RPMI7951 (cell line): ENCODE measurements around the gene NSUN7. TPM values are rescaled to one million over a fixed set of nuclear protein-coding genes. Genes with fewer than 3 reads are reported as not detected.
A peak's percentile ranks its signal among the peaks of the same experiment; 100 is the strongest.
"Not testable (repeated sequence)": the region's sequence is repeated elsewhere in the genome, so short reads cannot be mapped to it uniquely, and the experiment has no call there.

Experiments
- DNase-seq: peaks from one replicate; pipeline ENCODE4 v3.0.0-alpha.2; 2012; ENCODE audit warnings: low read depth
- total RNA-seq: library from RNA; depleted of rRNA; stranded (reverse); fragments of >200 nt; shearing (Covaris generic); gene quantifications from 2 replicates; pipeline ENCODE4 v1.2.3, GENCODE V29; 2014

The NSUN7 gene
- total RNA-seq, 1 experiment from 2014 or later, result 0.24 TPM

DNA sequence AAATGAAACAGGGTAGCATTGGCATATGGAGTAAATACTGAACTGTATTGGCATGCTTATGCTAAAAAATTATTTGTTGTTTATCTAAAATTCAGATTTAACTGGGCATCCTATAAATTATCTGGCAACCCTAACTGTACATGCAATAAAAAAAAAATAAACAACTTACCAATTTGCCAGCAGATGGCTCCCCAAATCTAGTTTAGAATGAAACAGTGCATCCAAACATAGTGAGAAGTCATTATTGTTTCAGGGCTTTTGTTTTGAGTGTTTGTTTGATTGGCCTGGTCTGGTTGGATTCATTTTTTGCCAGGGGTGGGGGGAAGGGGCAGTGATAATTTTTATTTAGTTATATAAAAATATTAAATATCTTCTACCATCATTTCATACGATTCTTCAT lies 12.8 kb upstream of the NSUN7 start:
- DNase-seq, result peak; percentile 39

DNA sequence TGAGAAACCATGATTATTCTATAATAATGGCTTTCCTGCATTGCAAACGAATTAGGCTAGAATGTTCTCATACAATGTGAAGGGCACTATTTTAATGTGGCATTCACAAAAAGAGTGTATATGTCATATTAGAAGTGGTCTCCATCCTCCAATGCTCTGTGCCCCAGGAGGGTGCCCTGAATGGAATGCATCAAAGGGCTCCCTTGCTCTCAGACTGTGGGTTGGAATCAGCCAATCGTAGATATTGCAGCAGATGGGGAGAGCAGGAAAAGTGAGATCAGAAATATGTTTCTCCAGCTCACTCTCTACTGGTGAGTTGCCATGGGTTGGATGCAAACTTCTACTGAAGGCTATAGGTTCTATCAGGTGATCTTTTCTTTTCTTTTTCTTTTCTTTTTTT lies 11.9 kb upstream of the NSUN7 start:
- DNase-seq, result no peak

DNA sequence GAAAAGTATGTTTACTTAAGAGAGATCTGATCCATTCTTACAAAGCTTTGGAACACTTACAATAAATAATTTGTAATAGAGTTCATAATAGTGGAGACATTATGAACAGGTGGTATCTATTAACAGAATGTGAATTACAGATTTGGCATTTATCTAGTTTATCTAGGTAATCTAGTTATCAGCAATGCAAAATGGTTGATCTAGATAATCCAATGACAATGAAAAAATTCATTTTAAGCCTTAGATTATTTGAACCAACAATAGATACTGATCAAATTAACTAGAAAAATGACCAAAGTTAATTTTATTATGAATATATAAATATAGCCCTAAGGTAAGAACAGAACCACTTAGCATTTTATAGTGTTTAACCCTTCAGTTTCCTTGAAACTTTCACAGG lies 10.4 kb upstream of the NSUN7 start:
- no peak for DNase-seq

DNA sequence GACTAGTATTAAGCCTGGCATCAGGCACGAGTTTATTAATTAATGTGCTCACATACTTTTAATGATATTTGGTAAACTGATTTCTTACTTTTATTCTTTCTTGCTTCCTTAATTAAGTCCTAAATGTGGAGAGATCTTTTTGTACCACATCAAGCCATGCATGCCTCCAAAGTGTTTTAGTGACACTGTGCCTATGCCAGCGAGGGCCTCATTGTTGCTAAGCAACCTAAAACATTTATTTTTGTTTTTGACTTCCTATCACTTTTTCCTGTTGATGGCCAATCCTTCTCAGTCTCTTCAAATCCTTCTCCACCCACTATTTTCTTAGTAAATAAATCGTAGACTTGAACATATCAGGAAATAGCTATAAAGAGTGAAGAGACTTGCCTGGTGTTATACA lies 5.5 kb upstream of the NSUN7 start:
- no peak for DNase-seq

DNA sequence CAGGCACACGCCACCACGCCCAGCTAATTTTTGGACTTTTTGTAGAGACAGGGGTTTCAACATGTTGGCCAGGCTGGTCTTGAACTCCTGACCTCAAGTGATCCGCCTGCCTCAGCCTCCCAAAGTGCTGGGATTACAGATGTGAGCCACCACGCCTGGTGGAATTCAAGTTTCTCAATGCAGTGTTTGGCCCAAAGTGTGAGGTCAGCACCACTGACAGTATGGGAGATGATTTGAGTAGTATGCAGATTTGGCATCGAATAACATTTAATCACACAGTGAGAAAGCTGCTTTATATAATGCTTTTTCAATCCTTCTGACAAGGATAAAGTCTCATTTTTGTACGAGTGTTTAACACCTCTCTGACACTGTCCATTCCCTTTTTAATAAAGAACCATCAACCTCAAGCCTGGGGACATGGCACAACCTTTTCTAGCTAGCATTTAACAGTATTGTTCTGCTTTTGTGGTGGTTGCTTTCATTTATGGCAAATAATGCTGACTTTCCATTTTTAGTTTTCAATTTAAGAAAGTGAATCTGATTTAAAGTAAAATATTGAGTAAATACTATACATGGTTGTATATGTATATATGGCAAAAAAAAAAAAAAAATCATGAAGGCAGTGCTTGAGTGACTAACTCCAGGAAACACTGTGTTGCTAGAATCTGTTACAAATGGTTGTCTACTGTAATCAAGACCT lies 4.3 kb upstream of the NSUN7 start:
- no peak for DNase-seq

DNA sequence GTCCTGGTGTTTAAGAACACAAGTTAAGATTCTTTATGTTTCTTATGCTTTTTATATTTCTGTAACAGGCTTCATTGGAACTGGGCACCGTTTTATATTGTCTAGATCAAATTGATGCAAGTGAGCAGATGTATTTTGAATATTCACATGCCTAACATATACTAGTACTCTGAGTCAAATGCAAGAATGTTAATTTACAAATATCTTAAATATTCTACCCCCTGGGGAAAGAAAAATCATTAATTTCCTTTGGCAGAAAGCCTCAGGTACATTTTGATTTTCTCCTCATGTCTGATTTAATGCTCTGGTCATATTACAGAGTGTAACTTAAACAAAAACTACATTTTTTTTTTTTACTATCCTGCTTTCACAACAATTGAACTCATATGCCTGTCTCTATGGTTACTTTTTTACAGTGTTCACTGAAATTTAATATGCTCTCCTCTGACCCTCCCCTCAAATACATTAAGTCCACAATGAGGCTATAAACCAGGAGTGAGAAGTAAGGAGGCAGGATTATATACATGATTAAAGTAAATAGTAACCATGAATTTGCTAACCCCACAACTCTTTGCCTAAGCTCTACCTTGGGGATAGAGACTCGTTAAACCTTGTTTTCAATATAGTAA lies 2.4 kb upstream of the NSUN7 start:
- DNase-seq, result no peak

DNA sequence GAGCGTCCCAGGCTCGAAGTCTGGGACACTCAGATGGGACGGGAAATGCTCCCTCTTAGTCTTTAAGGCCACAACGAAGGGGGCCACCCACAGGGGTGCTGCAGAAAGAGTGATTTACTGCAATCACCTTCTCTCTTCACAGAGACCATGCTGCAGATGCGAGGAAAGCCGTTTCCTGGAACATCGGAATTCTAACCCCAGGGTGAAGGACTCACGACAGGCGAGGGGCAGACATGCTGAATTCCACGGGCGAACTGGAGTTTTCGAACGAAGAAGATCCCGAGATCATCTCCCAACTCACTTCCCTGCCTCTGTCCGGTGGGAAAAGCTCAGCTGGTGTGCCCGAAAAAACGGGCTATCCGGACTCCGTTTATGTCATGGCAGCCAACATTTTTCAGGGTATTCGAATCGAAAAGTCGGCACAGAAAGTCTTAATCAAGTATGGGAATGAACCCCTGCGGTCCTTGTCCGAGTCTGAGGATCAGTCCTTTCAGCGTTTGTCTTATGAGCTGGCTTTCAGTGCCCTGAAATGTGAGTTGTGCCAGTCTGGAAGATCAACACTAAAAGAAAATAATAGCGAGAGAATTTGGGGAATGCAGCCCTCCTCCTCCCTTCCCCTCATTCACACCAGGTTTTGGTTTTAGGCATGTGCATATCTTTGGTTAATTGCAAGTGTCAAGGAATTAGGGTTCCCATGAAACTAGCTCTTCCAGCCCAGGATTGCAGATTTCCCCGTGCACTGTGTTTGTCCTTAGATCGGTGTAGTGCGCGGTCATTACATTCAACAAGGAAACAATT lies 905 bp downstream of the NSUN7 start:
- no peak for DNase-seq

DNA sequence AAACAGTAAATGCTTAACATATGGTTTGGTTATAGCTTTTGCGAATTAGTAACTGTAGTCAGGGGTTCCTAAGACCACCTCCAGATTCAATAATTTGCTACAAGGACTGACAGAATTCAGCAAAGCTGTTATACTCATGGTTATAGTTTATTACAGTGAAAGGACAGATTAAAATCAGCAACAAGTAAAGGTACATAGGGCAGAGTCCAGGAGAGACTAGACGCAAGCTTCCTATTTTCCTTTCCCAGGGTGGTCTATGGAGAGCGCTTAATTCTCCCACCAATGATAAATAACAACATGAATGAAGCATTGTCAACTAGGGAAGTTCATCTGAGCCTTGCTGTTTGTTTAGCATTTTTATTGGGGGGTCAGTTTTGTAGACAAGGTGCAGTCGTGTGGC lies 5.9 kb downstream of the NSUN7 start:
- no peak for DNase-seq

DNA sequence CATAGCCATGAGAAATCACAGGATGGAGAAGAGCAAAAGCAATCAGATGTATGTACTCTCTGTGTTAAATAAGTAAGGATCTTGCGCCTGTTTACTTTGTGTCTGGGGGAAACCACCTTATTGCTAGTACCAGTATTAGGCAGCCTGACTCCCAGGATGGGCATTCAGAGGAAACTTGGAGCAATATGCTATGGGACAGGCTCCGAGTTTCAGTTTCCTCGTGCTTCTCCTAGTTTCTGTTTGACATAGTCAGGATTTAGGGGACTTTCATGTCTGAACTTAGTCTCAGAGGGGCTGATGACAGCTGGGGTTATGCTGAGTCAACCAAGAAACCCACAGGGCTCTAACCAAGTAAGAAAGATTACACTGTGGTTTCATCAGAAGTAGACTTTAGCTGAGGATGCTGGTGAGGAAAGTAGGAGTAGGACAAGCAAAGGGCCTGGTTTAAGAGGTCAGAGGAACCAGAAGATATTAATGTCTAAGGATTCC lies 13.5 kb downstream of the NSUN7 start:
- DNase-seq, result peak; percentile 60

DNA sequence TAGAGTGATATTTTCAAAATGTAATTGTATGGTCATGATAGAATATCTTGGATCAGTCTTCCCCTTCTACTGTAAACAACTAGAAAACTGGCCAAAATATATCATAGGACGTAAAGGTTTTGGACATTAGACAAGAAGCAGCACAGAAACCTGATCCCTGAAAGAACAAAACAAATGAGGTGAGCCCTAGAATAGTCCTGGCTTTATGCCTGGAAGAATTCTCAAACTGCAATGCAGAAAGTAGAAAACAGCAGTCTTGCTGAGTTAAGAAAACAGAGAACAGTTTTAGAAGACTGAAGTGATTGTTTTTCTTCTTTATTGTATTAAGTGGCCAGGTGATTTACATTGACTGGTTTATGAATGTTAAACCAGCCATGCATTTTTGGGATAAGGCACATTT lies 19.5 kb downstream of the NSUN7 start:
- no peak for DNase-seq

DNA sequence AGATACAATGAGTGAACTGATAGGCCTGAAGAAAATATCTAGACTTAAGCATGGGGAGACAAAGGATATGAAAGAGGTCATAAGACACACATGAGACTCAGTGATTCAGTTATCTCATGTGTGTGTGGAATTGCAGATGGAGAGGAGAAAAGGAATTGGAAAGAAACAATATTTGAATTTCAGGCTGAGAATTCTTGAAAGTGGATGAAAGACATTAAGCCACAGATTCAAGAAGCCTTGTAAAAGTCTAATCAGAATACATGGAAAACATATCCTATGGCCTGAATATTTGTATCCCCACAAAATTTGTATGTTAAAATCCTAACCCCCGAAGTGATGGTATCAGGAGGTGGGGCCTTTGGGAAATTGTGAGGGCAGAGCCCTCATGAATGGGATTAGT lies 28.3 kb downstream of the NSUN7 start:
- DNase-seq, result no peak

DNA sequence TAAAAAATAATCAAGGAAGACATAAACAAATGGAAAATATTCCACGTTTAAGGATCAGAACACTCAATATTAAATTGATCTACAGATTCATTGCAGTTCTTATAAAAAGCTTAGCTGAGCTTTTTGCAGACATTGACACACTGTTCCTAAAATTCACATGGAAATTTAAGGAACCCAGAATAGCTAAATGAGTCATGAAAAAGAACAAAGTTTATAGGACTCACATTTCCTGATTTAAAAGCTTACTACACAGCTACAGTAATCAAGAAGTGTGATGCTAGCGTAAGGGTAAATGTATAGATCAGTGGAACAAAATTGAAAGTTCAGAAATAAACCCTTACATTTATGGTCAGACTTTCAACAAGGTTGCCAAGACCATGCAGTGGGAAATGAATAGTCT lies 33.1 kb downstream of the NSUN7 start:
- DNase-seq, result no peak

DNA sequence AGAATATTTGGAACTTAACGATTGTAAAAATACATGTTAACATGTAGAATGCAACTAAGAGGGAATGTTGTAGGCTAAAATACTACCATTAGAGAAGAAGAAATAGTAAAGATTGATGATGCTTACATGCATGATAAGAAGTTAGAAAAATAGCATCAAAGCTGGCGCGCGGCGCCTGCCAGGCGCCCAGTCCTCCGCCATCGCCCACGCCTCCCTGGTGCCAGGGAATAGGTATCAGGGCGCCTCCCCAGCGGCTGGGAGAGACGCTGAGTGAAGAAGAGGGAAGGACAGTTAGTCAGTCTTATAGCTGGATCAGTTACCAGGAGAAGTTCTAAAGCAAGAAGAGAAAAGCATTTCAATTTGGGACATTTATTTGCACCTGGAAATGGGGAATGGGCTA lies 36.0 kb downstream of the NSUN7 start:
- no peak for DNase-seq

DNA sequence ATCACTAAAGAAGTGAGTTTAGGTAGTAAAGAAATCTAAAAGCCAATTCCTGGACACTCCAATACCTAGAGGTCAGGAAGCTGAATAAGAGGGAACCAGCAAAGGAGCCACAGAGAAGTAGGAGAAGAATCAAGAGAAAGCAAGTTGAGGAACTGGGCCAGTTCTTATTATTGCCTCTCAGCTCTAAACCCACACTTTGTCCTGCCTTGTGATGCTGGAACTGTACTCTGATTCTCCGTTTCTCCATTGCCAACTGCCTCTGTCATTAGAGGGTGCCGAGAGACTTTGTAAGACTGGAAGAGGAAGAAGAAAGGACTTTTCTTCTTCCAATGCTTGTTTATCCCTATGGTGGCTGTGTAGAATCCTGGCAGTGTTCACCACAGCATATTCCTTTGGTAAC lies 38.6 kb downstream of the NSUN7 start:
- no peak for DNase-seq

DNA sequence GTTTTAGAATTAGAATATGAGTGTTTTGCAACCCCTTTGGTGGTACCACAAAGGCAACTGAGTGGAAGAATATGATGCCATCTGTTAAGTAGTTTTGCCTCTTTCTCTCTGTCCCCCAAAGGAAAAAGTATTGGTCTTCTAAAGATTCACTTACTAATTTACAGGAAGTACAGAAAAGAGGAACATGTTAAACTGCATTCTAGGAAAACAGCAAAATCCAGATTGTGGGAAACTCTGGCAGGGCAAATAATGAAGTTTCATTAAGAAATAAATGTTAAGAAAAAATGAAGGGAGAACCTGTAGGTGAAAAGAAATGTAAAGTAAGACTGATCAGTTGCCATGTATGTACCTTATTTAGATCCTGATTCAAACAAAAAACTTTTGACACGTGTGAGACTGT lies 39.3 kb downstream of the NSUN7 start:
- DNase-seq, result no peak

DNA sequence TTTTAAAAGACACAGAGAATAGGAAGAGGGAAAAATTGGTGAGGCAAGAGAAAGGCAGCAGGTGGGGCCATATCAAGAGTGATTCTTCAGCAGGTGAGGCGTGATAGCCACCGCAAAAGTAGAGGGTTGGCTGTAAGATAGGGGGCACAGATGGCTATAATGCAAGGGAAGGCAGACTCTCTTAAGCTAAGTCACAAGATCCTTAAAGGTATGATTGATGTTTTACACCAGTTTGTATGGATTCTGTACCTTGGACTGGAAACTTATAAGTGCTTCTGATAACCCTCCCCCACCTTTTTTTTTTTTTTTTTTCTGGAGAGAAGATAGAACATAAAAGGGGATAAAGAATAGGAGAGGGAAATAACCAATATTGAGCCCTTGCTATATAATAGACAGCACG lies 40.0 kb downstream of the NSUN7 start:
- DNase-seq, result no peak

DNA sequence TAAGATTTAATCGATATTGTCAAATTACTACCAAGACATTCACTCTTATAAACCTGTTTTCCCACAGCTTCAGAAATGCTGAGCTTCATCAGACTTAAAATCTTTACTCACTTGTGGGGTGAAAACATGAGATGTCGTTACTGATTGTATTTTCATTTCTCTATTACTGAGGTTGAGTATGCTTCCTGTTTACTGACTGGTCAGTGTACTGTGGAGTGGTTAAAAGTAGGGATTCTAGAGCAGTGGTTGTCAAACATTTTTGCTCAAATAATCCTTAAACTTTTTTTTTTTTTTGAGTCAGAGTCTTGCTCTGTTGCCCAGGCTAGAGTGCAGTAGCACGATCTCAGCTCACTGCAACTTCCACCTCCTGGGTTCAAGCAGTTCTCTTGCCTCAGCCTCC lies 50.3 kb downstream of the NSUN7 start:
- no peak for DNase-seq

DNA sequence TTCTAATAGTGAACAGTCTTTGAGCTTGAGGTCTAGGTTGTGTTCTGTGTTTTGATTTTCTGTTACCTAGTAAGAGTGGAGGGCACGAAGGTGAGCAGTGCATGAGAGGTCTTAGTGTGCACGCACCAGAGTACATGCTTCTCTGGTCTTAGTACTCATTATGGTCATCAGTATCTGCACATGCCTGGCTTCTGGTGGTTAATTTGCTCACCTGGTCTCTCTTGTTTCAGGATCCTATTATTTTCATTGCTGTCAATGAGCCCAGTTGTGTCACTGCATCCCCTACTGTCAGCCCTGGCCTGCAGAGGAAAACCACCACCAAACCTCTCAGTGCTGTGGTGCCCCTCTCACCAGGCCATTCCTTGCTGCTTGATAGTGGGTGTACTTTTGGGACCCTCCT lies 54.8 kb downstream of the NSUN7 start:
- no peak for DNase-seq

DNA sequence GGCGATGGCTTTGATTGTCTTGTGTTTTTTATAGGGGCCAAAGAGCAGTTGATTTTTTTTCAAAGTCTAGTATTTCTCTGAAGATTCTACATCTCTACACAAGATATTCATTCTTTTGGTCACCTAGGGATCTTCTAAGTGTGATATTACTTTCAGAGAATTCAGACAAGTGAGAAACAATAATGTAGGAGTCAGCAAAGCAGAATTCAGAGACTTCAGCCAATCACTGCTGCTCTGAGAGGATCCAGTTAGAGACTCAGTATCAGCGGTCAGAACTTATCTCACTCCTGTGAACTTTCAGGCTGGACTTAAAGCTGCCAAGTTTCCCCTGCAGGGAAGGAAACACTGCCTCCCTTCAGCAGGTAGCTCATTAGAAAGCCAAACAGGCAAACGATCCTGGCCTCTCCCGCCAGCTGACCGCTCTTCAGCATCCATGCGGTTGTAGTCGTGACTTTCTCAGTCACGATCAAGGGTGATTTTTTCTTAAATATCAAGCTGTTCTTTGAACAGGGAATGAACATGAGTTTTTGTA lies 59.2 kb downstream of the NSUN7 start:
- no peak for DNase-seq

DNA sequence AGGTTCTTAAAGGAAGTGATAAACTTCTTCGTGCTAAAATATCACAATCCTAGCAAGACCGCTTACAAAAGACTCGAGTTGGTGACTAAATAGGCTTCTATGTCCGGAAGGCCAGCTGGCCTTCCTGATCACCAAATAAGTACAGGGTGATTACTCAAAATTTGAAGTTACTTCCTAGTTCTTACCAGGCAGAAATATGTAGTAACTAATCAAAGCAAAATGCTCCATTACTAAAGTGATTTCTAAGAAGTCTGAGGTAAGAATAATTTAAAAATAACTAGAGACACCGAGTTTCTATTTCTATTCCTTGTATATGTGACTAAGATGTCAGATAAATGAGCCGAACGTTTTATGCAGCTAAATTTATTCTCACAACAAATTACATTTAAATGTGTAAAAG lies 62.2 kb downstream of the NSUN7 start:
- peak; percentile 63 for DNase-seq

DNA sequence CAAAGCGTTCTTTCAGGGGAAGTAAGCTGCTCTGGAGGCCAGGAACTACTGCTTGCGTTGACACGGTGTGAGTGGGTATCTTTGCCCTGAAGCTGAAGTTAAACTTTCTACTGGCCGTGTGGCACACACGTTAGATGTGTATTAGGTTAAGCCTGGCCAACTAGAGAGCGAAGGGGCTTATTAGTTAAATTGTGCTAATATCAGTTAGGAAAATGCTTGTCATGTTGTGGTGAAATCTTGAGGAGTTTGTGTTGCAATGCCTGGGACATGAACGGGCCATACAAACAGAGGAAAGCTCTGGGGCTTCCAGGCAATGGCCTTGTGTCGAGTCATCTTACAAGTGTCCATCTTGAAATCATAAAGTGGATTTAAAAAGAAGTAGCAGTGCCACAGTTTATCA lies 62.6 kb downstream of the NSUN7 start:
- DNase-seq, result peak; percentile 14

DNA sequence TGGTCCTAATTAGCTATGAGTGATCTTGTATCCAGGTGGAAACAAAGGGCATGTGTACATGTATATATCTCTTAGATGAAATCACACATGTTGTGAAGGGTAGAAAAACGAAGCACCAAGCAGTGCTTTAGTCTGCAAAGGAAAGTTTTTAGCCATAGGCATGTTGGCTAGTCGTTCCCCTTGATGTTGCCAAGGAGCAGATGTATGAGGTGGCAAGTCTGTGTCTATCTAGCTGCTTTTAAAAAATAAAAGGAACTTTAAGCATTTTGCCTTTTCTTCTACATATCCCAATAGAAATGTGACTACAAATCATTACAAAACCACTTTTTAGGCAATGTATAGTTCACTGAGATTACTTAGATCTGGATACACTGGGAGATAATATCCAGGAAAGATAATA lies 63.1 kb downstream of the NSUN7 start:
- no peak for DNase-seq

DNA sequence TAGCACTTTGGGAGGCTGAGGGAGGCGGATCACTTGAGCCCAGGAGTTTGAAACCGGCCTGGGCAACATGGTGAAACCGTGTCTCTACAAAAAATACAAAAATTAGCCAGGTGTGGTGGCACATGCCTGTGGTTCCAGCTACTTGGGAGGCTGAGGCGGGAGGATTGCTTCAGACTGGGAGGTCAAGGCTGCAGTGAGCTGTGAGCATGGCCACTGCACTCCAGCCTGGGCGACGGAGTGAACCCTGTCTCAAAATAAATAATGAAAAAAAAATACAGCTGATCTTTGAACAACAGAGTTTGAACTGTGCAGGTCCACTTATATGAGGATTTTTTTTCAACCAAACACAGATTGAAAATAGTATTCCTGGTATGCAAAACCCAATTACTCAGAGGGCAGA lies 67.4 kb downstream of the NSUN7 start:
- DNase-seq, result not testable (repeated sequence)
